Thyroid gland (tissue), 4 donors: Measurements from ENCODE around the gene CNN1.
"Not testable (repeated sequence)": the region's sequence is repeated elsewhere in the genome, so short reads cannot be mapped to it uniquely, and the experiment has no call there.

Source experiments
- CTCF ChIP-seq, 6 experiments: fragments of 200-600 bp in 3 of 6; fragments of 450-650 bp in 3 of 6; sonication (generic) in 3 of 6; IDR thresholded peaks; one replicate each; pipeline ENCODE4 v1.5.1; 2016 to 2019; ENCODE audit warnings: antibody characterized with exemption in 6 of 6, mild to moderate bottlenecking in 2 of 6, inconsistent platforms in 1 of 6, moderate library complexity in 1 of 6
- POLR2A ChIP-seq, 2 donors: fragments of 450-650 bp; IDR thresholded peaks; one replicate each; pipeline ENCODE4 v1.6.1; 2017; ENCODE audit warnings: antibody characterized with exemption in 2 of 2, mild to moderate bottlenecking in 2 of 2, moderate library complexity in 1 of 2

- not testable (repeated sequence) for TF ChIP-seq CTCF, POLR2A (IDR thresholded peaks at IDR 0.05)
Measured at GRCh38 chr19:11599704-11600103, 61.1 kb downstream of the CNN1 start.
